ENCODE measurements around the gene AHSG. TPM values are rescaled to one million over a fixed set of nuclear protein-coding genes. Genes with fewer than 3 reads are reported as not detected.

AHSG gene
- not detected in 2 replicates for total RNA-seq
- not detected in 2 replicates for polyA plus RNA-seq
- not detected in 2 replicates for polyA plus RNA-seq (2011; cell fraction: cytosol; rRNA removed)
- 0.27 TPM in 1 of 2 replicates, not detected in the other for polyA plus RNA-seq (2011; cell fraction: nucleus; rRNA removed)
- 0.22 and 0.25 TPM in 2 replicates for polyA plus RNA-seq (2012)
- 0.93 TPM in 1 of 2 replicates, not detected in the other for polyA minus RNA-seq
- not detected for polyA minus RNA-seq (2011; cell fraction: cytosol; rRNA and poly(A)+ RNA removed)
- not detected in 2 replicates for polyA minus RNA-seq (2011; cell fraction: nucleus; rRNA and poly(A)+ RNA removed)
- not detected for Bru-seq, nascent RNA
- percentile 9 among the genes with signal in this experiment for BruChase-seq, experiment 1, labeled RNA remaining after a 6-hour chase
- BruChase-seq, experiment 2, labeled RNA remaining after a 2-hour chase = percentile 9 among the genes with signal in this experiment
- long read RNA-seq = 0 reads

GRCh38 chr3:186612721-186613636 lies at the start of gene AHSG:
TSS of gene AHSG (plus strand) at chr3:186613060. CDS start at chr3:186613142, 82 bp downstream.
- peaks cover 5% of the 10 kb centered on the region for H3K4me1 ChIP-seq (ENCODE audit: control insufficient read depth, extremely low read depth, insufficient read depth, low read length)
- POLR2A ChIA-PET = no interaction called here
- dilution Hi-C loops (cut with MboI; ENCODE audit: extremely low pct_ligation_motif_present, low sequenced_read_pairs) = no loop called here
- FAIRE-seq (no peak), DNase-seq (ENCODE audit: low read depth, low spot score) (no peak)
- H2AFZ ChIP-seq (ENCODE audit: low read depth, low read length) = no peak within 1 kb of the TSS
- H3K36me3 ChIP-seq (ENCODE audit: control insufficient read depth in 2 of 2, extremely low read depth in 1 of 2, insufficient read depth in 2 of 2, low read length in 2 of 2) = no peaks in the 10 kb centered on the region
- intact Hi-C loops (cut with micrococcal nuclease) = loop anchor here (10.0 kb wide), 1 partner anchor 552 kb away; no protein-coding TSS in a partner anchor
- no peaks in the 10 kb centered on the region for H3K79me2 ChIP-seq (ENCODE audit: control insufficient read depth, insufficient read depth, low read length)
- H3K27ac ChIP-seq (ENCODE audit: insufficient read depth, low read depth, low read length) = no peak within 1 kb of the TSS
- H3K27me3 ChIP-seq (ENCODE audit: control insufficient read depth in 2 of 2, insufficient read depth in 2 of 2, low read length in 2 of 2) = peaks cover 3 to 12% of the 10 kb centered on the region in 2 experiments
- no peak within 1 kb of the TSS for H3K4me3 ChIP-seq (replicated peaks in 1 of 3; ENCODE audit: insufficient read depth in 1 of 3, low read depth in 1 of 3, low read length in 3 of 3)
- no peaks in the 10 kb centered on the region for H3K9me1 ChIP-seq (replicated peaks; ENCODE audit: control insufficient read depth, extremely low read depth, insufficient read depth, low read length)
- no peak within 1 kb of the TSS for H3K4me2 ChIP-seq (ENCODE audit: insufficient read depth, low read length)
- no TSS peak for BruUV-seq (replicated peaks)
- no peaks in the 10 kb centered on the region for H4K20me1 ChIP-seq (replicated peaks; ENCODE audit: control insufficient read depth, extremely low read depth, insufficient read depth, low read length)
- TF ChIP-seq JUN (IDR thresholded peaks at IDR 0.05; ENCODE audit: borderline replicate concordance, insufficient read depth, insufficient read length, low read depth) (no peak), FOS (IDR thresholded peaks at IDR 0.05; ENCODE audit: borderline replicate concordance, insufficient read depth, low read length) (no peak), GATA2 (IDR thresholded peaks at IDR 0.05; ENCODE audit: insufficient read depth, insufficient read length, low read depth, low read length) (no peak), POLR2A (IDR thresholded peaks at IDR 0.05; ENCODE audit: low read depth, low read length) (no peak), MYC (IDR thresholded peaks at IDR 0.05; ENCODE audit: low read depth, low read length) (no peak), MAX (IDR thresholded peaks at IDR 0.05; ENCODE audit: insufficient read depth, insufficient read length) (no peak), POLR2AphosphoS5 (IDR thresholded peaks at IDR 0.05; ENCODE audit: insufficient read depth, low read depth, low read length) (no peak), EZH2 (IDR thresholded peaks at IDR 0.05; ENCODE audit: borderline replicate concordance, low read depth, low read length, severe bottlenecking) (no peak), CTCF (IDR thresholded peaks at IDR 0.05; ENCODE audit: extremely low read depth in 1 of 2, insufficient read depth in 1 of 2, low read depth in 1 of 2, low read length in 2 of 2) (no peak)
- H3K9ac ChIP-seq (replicated peaks; ENCODE audit: extremely low read depth, insufficient read depth, low read length) = no peak within 1 kb of the TSS
- no peaks in the 10 kb centered on the region for H3K9me3 ChIP-seq (replicated peaks; ENCODE audit: control insufficient read depth, insufficient read depth, low read length)
- CTCF ChIA-PET = interaction anchor here (1.0 to 6.1 kb wide), 5 partner anchors 8 to 552 kb away, joined by 3 to 195 read pairs (median 5); no protein-coding TSS in a partner anchor
